VCaP (cell line): ENCODE data around the gene ZSCAN9.

Experiments
- H3K27ac ChIP-seq: fragments of 450-650 bp; 2 replicates; pipeline ENCODE4 v1.5.1; 2017
- CTCF ChIP-seq: fragments of 450-650 bp; conservative IDR thresholded peaks from 2 replicates; pipeline ENCODE4 v1.5.1; 2017; ENCODE audit warnings: mild to moderate bottlenecking, moderate library complexity

The ZSCAN9 gene

DNA sequence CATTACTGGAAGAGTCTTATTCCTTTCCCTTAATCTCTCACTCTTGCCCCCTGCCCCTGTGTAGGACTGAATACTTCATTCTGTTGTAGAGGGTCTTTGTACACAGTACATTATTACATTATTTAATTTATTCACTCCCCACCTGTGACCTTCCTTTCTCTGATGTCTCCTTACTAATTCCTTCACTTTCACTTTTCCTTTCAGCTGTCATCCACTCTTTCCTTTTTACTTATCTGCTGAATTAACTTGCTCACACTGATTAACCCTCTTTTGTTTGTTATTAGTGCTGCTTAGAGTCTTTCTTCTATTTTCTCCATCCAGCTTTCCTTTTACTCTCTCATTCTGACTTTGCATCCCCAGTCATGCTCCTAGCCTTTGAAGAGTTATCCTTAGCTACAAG, 49.8 kb downstream of the ZSCAN9 start:
- no peak for TF ChIP-seq CTCF
- H3K27ac ChIP-seq = no peak overlapping the region

- TF ChIP-seq CTCF = no peak
- H3K27ac ChIP-seq = no peak overlapping the region
These were observed 52.7 kb downstream of the ZSCAN9 start for GRCh38 chr6:28277746-28278145.

- no peak for TF ChIP-seq CTCF
- peak overlapping the region; percentile 60 for H3K27ac ChIP-seq
These were observed 55.7 kb downstream of the ZSCAN9 start for GRCh38 chr6:28280595-28281287.

DNA sequence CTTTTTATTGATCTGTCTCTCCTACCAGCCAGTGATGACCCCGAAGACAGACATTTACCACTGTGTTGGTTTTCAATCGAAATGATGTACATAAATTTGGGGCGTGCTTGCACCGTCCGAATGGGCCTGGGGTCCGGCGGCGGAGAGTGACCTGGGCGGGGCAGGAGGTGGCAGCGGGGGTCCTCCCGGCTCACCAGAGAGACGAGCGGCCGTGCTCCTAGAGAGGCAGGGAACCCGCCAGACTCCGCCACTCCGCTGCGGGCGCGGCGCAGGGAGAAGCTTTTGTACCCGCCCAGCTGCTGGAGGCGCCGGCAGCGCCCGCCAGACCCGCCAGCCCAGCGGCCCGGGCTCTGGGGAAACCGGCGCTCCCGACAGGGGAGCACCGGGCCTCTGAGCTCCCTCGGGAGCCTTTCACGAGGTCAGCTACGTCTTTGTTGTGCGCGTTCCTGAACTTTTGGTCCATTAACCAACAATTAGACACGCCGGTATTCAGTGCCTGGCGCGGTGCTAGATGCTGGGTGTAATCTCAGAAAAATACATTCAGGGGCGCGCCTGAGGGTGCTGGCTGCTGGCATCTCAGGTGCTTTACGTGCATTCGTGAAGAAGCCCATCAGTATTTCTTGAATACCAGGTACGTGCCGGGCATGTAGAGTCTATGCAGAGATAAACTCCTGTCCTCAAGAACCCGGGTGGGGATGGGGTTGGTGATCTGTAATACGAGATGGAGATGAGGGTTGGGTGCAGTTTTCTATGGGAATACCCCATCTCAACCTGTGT, 56.4 kb downstream of the ZSCAN9 start, which contains the start of gene PGBD1:
Gene PGBD1, plus strand, starts transcription at position 285 of the 777 bp plus-strand sequence. CDS start 2,242 bp downstream, outside the sequence.
- H3K27ac ChIP-seq = peak within 1 kb of the TSS; percentile 60
- TF ChIP-seq CTCF = 0 out of 2 replicates have a peak, but pooled peaks have one; percentile 7

GRCh38 chr6:28282926-28283325, 57.9 kb downstream of the ZSCAN9 start:
- TF ChIP-seq CTCF = no peak

More at GRCh38 chr6:28282926-28283325, 57.9 kb downstream of the ZSCAN9 start:
- no peak overlapping the region for H3K27ac ChIP-seq
